ENCODE measurements around the gene ARMC9.
"Not testable (repeated sequence)": the region's sequence is repeated elsewhere in the genome, so short reads cannot be mapped to it uniquely, and the experiment has no call there.

DNA sequence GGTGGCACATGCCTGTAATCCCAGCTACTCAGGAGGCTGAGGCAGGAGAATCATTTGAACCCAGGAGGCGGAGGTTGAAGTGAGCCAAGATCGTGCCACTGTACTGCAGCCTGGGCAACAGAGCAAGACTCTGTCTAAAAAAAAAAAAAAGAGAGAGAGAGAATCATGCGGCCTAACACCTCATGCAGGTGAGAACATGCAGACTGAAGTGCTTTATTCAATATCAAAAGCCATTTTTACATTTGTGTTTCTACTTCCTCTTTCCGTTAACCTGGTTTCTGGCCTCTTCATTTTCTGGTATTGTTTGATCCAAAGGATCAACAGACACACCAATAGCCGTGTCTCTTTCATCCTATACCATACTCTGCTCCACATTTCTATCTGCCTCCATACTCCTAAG is 19.6 kb upstream of the ARMC9 start:
- TF ChIP-seq, protein P1, sequence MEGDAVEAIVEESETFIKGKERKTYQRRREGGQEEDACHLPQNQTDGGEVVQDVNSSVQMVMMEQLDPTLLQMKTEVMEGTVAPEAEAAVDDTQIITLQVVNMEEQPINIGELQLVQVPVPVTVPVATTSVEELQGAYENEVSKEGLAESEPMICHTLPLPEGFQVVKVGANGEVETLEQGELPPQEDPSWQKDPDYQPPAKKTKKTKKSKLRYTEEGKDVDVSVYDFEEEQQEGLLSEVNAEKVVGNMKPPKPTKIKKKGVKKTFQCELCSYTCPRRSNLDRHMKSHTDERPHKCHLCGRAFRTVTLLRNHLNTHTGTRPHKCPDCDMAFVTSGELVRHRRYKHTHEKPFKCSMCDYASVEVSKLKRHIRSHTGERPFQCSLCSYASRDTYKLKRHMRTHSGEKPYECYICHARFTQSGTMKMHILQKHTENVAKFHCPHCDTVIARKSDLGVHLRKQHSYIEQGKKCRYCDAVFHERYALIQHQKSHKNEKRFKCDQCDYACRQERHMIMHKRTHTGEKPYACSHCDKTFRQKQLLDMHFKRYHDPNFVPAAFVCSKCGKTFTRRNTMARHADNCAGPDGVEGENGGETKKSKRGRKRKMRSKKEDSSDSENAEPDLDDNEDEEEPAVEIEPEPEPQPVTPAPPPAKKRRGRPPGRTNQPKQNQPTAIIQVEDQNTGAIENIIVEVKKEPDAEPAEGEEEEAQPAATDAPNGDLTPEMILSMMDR (IDR thresholded peaks at IDR 0.05) = not testable (repeated sequence)
- TF ChIP-seq POLR2A (IDR thresholded peaks at IDR 0.05) = not testable (repeated sequence)

Data from heart left ventricle (tissue), 13 donors.